ENCODE data around the gene USH1G. TPM values are rescaled to one million over a fixed set of nuclear protein-coding genes. Genes with fewer than 3 reads are reported as not detected.

The USH1G gene
- total RNA-seq, 2 experiments from 2014 or later = not detected

DNA sequence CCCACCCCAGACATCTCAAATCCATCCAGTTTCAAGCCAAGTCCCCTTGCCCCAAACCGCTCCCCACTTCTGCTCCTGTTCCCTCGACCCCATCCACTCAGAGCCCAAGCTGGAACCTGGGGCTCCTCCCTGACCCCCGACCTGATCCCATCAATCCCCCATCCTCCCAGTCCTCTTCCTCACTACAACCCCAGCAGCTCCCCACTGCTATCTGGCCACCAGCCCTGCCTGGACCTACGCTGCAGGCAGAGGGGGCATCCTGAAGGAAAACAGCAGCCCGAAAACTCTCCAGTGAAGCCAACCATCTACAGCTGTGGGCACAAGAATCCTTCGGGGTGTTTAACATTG, 54.2 kb downstream of the USH1G start:
- H3K4me1 Mint-ChIP-seq = peaks cover 32% of the 10 kb centered on the region
- POLR2A ChIA-PET = no interaction called here
- ATAC-seq (ENCODE audit: low read depth) (no peak), DNase-seq (no peak)
- H3K36me3 Mint-ChIP-seq = peaks cover 19% of the 10 kb centered on the region
- H3K27ac Mint-ChIP-seq = no peak overlapping the region
- H3K27me3 Mint-ChIP-seq = no peaks in the 10 kb centered on the region
- no peak overlapping the region for H3K4me3 Mint-ChIP-seq
- no peaks in the 10 kb centered on the region for H3K9me3 Mint-ChIP-seq

DNA sequence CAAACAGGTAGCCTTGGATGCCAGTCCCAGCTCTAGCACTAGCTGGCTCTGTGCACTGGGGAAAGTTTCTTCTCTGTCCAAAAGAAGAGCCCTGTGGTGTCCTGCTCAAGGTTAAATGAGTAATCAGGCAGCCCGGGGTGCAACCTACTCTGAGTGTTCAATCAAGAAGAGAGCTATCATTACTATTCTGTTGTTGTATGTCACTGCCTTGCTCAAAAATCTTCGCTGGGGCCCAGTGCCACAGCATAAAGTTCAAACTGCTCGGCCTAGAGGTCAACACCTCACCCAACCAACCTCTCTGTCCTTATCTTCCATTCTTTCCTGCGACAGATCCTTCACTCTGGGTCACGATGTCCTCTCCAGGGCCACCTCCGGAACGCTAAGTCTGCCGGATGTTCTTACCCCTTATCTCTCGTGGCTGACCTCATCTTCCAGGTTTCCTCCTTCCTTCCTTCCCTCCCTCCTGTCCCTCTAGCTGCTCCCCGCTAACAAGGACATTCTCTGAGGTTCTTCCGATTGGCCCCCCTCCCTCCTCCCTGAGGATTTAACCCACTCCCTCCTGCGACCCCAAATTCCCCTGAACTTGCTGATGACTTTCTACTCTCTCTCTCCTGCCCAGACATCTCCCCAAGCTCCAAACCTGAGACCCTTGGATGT, 54.7 kb downstream of the USH1G start:
- Mint-ChIP-seq H3K4me1 (peaks cover 29% of the 10 kb centered on the region), H3K4me3 (no peak overlapping the region), H3K27me3 (no peaks in the 10 kb centered on the region), H3K36me3 (peaks cover 19% of the 10 kb centered on the region), H3K27ac (no peak overlapping the region), H3K9me3 (no peaks in the 10 kb centered on the region)
- POLR2A ChIA-PET = no interaction called here
- DNase-seq = no peak
- no peak for ATAC-seq (ENCODE audit: low read depth)

DNA sequence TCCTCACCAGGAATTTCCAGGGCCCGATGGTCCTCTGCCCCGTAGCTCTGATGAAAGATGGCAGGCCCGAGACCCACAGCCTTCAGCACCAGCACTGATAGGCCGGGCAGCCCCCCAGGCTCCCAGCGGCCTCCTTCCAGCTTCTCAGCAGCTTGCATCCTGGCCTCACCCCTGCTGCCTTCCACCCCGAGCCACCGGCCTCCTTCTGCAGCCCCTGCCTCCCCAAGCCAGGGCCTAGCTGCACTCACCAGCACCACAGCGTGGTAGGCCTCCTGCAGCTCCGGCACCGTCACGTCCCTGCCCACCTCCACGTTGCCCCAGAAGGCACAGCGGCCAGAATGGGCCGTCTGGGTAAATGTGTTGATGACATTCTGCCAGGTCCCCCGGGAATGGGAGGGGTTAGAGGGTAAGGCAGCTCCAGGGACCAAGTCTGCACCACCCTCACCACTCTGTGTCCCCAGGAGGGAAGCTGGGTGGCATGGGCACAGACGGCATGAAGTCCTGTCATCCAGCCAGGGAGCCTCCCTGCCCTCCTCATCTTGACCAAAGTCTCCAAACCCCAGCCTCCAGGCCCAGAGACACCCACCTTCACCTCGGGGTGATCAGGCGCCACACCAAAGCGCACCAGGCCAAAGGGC, 56.7 kb downstream of the USH1G start:
- no peak for DNase-seq
- no peak for ATAC-seq (ENCODE audit: low read depth)
- POLR2A ChIA-PET = interaction anchor here (2.2 kb wide), 1 partner anchor 75 kb away, joined by 8 read pairs; no protein-coding TSS in a partner anchor
- Mint-ChIP-seq H3K9me3 (no peaks in the 10 kb centered on the region), H3K4me1 (peaks cover 23% of the 10 kb centered on the region), H3K27me3 (peaks cover 7% of the 10 kb centered on the region), H3K4me3 (no peak overlapping the region), H3K27ac (no peak overlapping the region), H3K36me3 (peaks cover 12% of the 10 kb centered on the region)

Other genes with a start within 250 kb of the USH1G start
- under 1 TPM in 1 of 2 experiments, not detected in 1; 0.25 TPM for gene CD300LF, start 210.3 kb downstream of the USH1G start, total RNA-seq
- 10 to 100 TPM; 24.7 to 27.5 TPM for gene RAB37, start 186.0 kb downstream of the USH1G start, total RNA-seq
- gene NHERF1, start 174.6 kb downstream of the USH1G start, total RNA-seq = 100 to 1,000 TPM; 241 to 244 TPM
- 10 to 100 TPM; 37.6 to 42.1 TPM for gene NAT9, start 146.9 kb downstream of the USH1G start, total RNA-seq
- gene GRIN2C, start 63.4 kb downstream of the USH1G start, total RNA-seq = under 1 TPM in 1 of 2 experiments, not detected in 1; 0.17 TPM
- gene FDXR, start 50.3 kb downstream of the USH1G start, total RNA-seq = 10 to 100 TPM; 25.4 to 30.8 TPM
- not detected for gene FADS6, start 29.6 kb downstream of the USH1G start, total RNA-seq
- not detected for gene OTOP2, start 1.0 kb upstream of the USH1G start, total RNA-seq
- gene OTOP3, start 12.6 kb upstream of the USH1G start, total RNA-seq = not detected
- gene HID1, start 49.5 kb upstream of the USH1G start, total RNA-seq = 1 to 10 TPM; 3.6 to 3.9 TPM
- gene CDR2L, start 64.4 kb upstream of the USH1G start, total RNA-seq = under 1 TPM; 0.11 to 0.14 TPM
- gene MRPL58, start 89.4 kb upstream of the USH1G start, total RNA-seq = 10 to 100 TPM; 32.2 to 36.2 TPM
- 100 to 1,000 TPM; 196 to 199 TPM for gene ATP5PD, start 123.7 kb upstream of the USH1G start, total RNA-seq
- gene KCTD2, start 124.0 kb upstream of the USH1G start, total RNA-seq = 10 to 100 TPM; 20.4 to 22.4 TPM
- gene SLC16A5, start 164.7 kb upstream of the USH1G start, total RNA-seq = 10 to 100 TPM in 1 of 2 experiments, 1 to 10 TPM in 1; 9.1 to 11.0 TPM
- 10 to 100 TPM; 16.2 to 17.6 TPM for gene ARMC7, start 186.7 kb upstream of the USH1G start, total RNA-seq
- 10 to 100 TPM; 69.9 to 70.8 TPM for gene NT5C, start 208.5 kb upstream of the USH1G start, total RNA-seq
- gene JPT1, start 231.3 kb upstream of the USH1G start, total RNA-seq = 100 to 1,000 TPM; 194 to 213 TPM